GM12878 (cell line): Measurements from ENCODE around the gene RRBP1. TPM values are rescaled to one million over a fixed set of nuclear protein-coding genes. Genes with fewer than 3 reads are reported as not detected.

ENCODE experiments used
- ATAC-seq: fragments of 200-7000 bp; cut with Tn5 transposase; 3 replicates; pipeline ENCODE4 v1.9.1; 2020; ENCODE audit warnings: mild to moderate bottlenecking, moderate library complexity
- BruUV-seq: library from RNA; stranded (reverse); fragments of 400-500 nt; replicated peaks from 2 replicates; lab custom pipeline; 2021; lab: Mats Ljungman, UMichigan
- CTCF ChIA-PET: fragments of 300-600 bp; sonication (Branson Sonifier 250); formaldehyde crosslinking; extraction: SDS; loops from one replicate; lab custom pipeline; 2021; ENCODE audit warnings: inconsistent platforms; lab: Yijun Ruan, JAX
- POLR2A ChIA-PET: fragments of 350-600 bp; formaldehyde crosslinking; extraction: SDS; loops from one replicate; lab custom pipeline; 2021; ENCODE audit warnings: inconsistent platforms; lab: Charles Lee
- RAD21 ChIA-PET: fragments of 300-600 bp; sonication (Branson Sonifier 250); formaldehyde crosslinking; loops from one replicate; lab custom pipeline; 2023; ENCODE audit warnings: antibody characterized with exemption; ENCODE audit not compliant: unreplicated experiment; lab: Charles Lee
- SMC1A ChIA-PET: fragments of 300-600 bp; sonication (Branson Sonifier 250); formaldehyde crosslinking; loops from one replicate; lab custom pipeline; 2023; ENCODE audit not compliant: unreplicated experiment, uncharacterized antibody; lab: Charles Lee
- DNase-seq: peaks from one replicate; pipeline ENCODE4 v3.0.0-alpha.2; 2011; ENCODE audit warnings: low read depth, low spot score
- FAIRE-seq: peaks from 3 replicates; lab custom pipeline; 2011; peaks lifted over from hg19 to GRCh38; lab: Jason Lieb, UNC
- H2AFZ ChIP-seq: 2 replicates; pipeline ENCODE4 v1.6.0; 2011; ENCODE audit warnings: low read depth, low read length, control low read depth; ENCODE audit not compliant: control insufficient read depth
- H3K27ac ChIP-seq: 2 replicates; pipeline ENCODE4 v1.5.1; 2011; ENCODE audit warnings: control low read depth; ENCODE audit not compliant: control insufficient read depth, insufficient read depth
- H3K27me3 ChIP-seq, 2 experiments: replicated peaks in 1 of 2; 2 replicates each; pipeline versions ENCODE4 v1.6.0 to v1.6.1; 2011; ENCODE audit warnings: low read length in 1 of 2; ENCODE audit not compliant: control insufficient read depth in 2 of 2, insufficient read depth in 2 of 2
- H3K36me3 ChIP-seq, 2 experiments: 2 replicates each; pipeline ENCODE4 v1.5.1; 2011; ENCODE audit warnings: low read length in 1 of 2; ENCODE audit not compliant: control insufficient read depth in 2 of 2, insufficient read depth in 2 of 2
- H3K4me1 ChIP-seq: 2 replicates; pipeline ENCODE4 v1.6.1; 2011; ENCODE audit warnings: mild to moderate bottlenecking, low read length, moderate library complexity, mixed read lengths; ENCODE audit not compliant: control insufficient read depth, insufficient read depth
- H3K4me2 ChIP-seq: 2 replicates; pipeline ENCODE4 v1.6.0; 2011; ENCODE audit warnings: control low read depth; ENCODE audit not compliant: control insufficient read depth, insufficient read depth
- H3K4me3 ChIP-seq: fragments of 200-600 bp; sonication (generic); 2 replicates; pipeline ENCODE4 v1.5.1; 2016
- H3K79me2 ChIP-seq: 2 replicates; pipeline ENCODE4 v1.6.0; 2011; ENCODE audit warnings: low read length; ENCODE audit not compliant: control insufficient read depth, insufficient read depth
- H3K9ac ChIP-seq: 2 replicates; pipeline ENCODE4 v1.8.0; 2011; ENCODE audit warnings: low read length, control low read depth, mixed read lengths; ENCODE audit not compliant: control insufficient read depth, insufficient read depth
- H3K9me3 ChIP-seq: replicated peaks from 3 replicates; pipeline ENCODE4 v1.5.1; 2011; ENCODE audit warnings: mild to moderate bottlenecking, low read length; ENCODE audit not compliant: control insufficient read depth, insufficient read depth
- H4K20me1 ChIP-seq: 2 replicates; pipeline ENCODE4 v1.6.0; 2011; ENCODE audit not compliant: control insufficient read depth, insufficient read depth
- CEBPB ChIP-seq, 2 experiments: fragments of 150-350 bp in 1 of 2; IDR thresholded peaks; 2 replicates each; pipeline ENCODE4 v1.6.1; 2012 to 2014; ENCODE audit warnings: low read depth in 2 of 2, low read length in 2 of 2, borderline replicate concordance in 1 of 2, inconsistent platforms in 1 of 2
- CHD2 ChIP-seq: IDR thresholded peaks from 2 replicates; pipeline ENCODE4 v1.6.1; 2011; ENCODE audit warnings: low read depth, low read length, improper control_type of control experiment, borderline replicate concordance
- CHD4 ChIP-seq: fragments of 200-600 bp; sonication (generic); IDR thresholded peaks from 2 replicates; pipeline ENCODE4 v1.6.1; 2016; ENCODE audit warnings: mild to moderate bottlenecking
- EED ChIP-seq: sonication (generic); IDR thresholded peaks from 2 replicates; pipeline ENCODE4 v1.6.1; 2016; ENCODE audit warnings: antibody characterized with exemption, low read depth
- JUND ChIP-seq: IDR thresholded peaks from 2 replicates; pipeline ENCODE4 v1.6.1; 2012; ENCODE audit warnings: low read depth, mild to moderate bottlenecking, low read length, improper control_type of control experiment, moderate library complexity
- MEF2A ChIP-seq: IDR thresholded peaks from 2 replicates; pipeline ENCODE4 v1.6.1; 2011; ENCODE audit warnings: low read depth, mild to moderate bottlenecking, low read length, moderate library complexity; ENCODE audit not compliant: insufficient read depth
- SIN3A ChIP-seq: IDR thresholded peaks from 2 replicates; pipeline ENCODE4 v1.6.1; 2012; ENCODE audit warnings: low read depth, low read length, improper control_type of control experiment
- SKIL ChIP-seq: fragments of 450-650 bp; IDR thresholded peaks from 2 replicates; pipeline ENCODE4 v1.6.1; 2017; ENCODE audit warnings: mild to moderate bottlenecking, low read depth, inconsistent platforms; ENCODE audit not compliant: poor library complexity, severe bottlenecking
- ZNF384 ChIP-seq: IDR thresholded peaks from 2 replicates; pipeline ENCODE4 v1.6.1; 2012; ENCODE audit warnings: low read depth, mild to moderate bottlenecking, low read length, improper control_type of control experiment, borderline replicate concordance
- WGBS: methylation state at CpG from one replicate; pipeline ENCODE4 v1.1.6; 2016; ENCODE audit warnings: low lambda C conversion rate; ENCODE audit not compliant: insufficient replicate concordance, insufficient coverage; ENCODE audit errors: missing lambda C conversion rate; 5-methylcytosine and 5-hydroxymethylcytosine counted together
- in situ Hi-C: fragments of 300-500 bp; cut with MboI; formaldehyde crosslinking; loops from 9 replicates; pipeline ENCODE4 v1.14.3; 2018; ENCODE audit warnings: mixed read lengths
- intact Hi-C: fragments of 100-400 bp; cut with micrococcal nuclease; formaldehyde crosslinking; loops from one replicate; pipeline ENCODE4 v1.14.2; 2022; ENCODE audit not compliant: unreplicated experiment
- polyA plus RNA-seq, 11 experiments: library from polyadenylated mRNA; depleted of rRNA in 4 of 11; unstranded in 6 of 11; stranded (reverse) in 5 of 11; fragments of >200 nt; fragmentation: Nextera tagmentation in 4 of 11; fragmentation: Illumina TruSeq in 1 of 11; extraction: Ambion mirVana in 4 of 11; extraction: Trizol in 1 of 11; gene quantifications; 1 replicate in 1 of 11; 2 replicates in 10 of 11; pipeline versions ENCODE4 v1.2.1 to v1.2.3, GENCODE V29; 2011 to 2016; ENCODE audit warnings: inconsistent platforms in 2 of 11, missing spikeins in 2 of 11, low read depth in 1 of 11
- total RNA-seq, 4 experiments: library from RNA; depleted of rRNA in 3 of 4; stranded (reverse); fragments of >200 nt in 3 of 4; fragmentation: Illumina TruSeq in 1 of 4; extraction: Trizol in 1 of 4; gene quantifications; 2 replicates each; pipeline versions ENCODE4 v1.2.1 to v1.2.3, GENCODE V29; 2013 to 2021
- TF ChIP-seq, protein P1 (sequence below): fragments of 450-650 bp; IDR thresholded peaks from 2 replicates; pipeline ENCODE4 v1.6.1; 2016; ENCODE audit warnings: mild to moderate bottlenecking, moderate library complexity, borderline replicate concordance
- TF ChIP-seq, protein P2 (sequence below): fragments of 150-350 bp; IDR thresholded peaks from 2 replicates; pipeline ENCODE4 v1.6.1; 2016; ENCODE audit warnings: low read depth, low read length
- TF ChIP-seq, protein P3 (sequence below): IDR thresholded peaks from 2 replicates; pipeline ENCODE4 v1.6.1; 2012; ENCODE audit warnings: low read depth, low read length, improper control_type of control experiment
- TF ChIP-seq, protein P4 (sequence below): IDR thresholded peaks from 2 replicates; pipeline ENCODE4 v1.6.1; 2012; ENCODE audit warnings: low read depth, low read length, improper control_type of control experiment

Gene RRBP1
- total and polyA plus RNA-seq, 10 of the 15 experiments (the other 5 are each of a cell fraction or from before 2014, with no cell fraction given), result 1.2 to 57.4 (median 24.6) TPM

DNA sequence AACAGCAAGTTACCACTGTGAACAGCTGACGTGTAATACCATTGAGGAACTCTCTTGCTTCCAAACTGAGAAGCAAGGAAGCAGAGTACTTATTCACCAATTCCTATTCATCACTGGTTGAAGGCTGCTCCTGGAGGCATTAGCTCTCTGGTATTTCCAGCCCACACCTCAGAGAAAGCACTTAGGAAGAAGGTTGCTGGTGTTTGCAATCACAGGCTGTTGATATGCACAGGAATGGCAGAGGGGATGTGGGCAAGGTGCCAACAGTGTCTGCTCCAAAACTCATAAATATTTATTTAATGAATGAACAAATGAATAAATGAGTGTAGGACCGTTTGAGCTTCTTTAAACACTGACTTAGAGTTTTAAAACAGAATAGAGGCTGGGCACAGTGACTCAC is 6.9 kb upstream of the RRBP1 start:
- RAD21 ChIA-PET, result no interaction called here
- CTCF ChIA-PET, result no interaction called here
- Histone ChIP-seq H2AFZ (no peak overlapping the region), H3K36me3 (no peaks in the 10 kb centered on the region), H3K4me2 (no peak overlapping the region), H4K20me1 (no peaks in the 10 kb centered on the region), H3K79me2 (no peaks in the 10 kb centered on the region), H3K4me3 (no peak overlapping the region), H3K27ac (no peak overlapping the region), H3K4me1 (no peaks in the 10 kb centered on the region), H3K9ac (no peak overlapping the region), H3K27me3 (peaks cover 0 to 12% of the 10 kb centered on the region in 2 experiments; a peak in 2 of 4 replicates), H3K9me3 (peaks cover 2% of the 10 kb centered on the region; the same call in 2 of the 3 replicates)
- DNase-seq (no peak), ATAC-seq (no peak), FAIRE-seq (no peak)
- WGBS, result 2% methylated on average over 2 of the region's 2 CpGs
- POLR2A ChIA-PET, result no interaction called here
- intact Hi-C loops (no loop called here), in situ Hi-C loops (no loop called here)
- SMC1A ChIA-PET, result no interaction called here
- BruUV-seq, result no TSS peak
- no peak for TF ChIP-seq MEF2A
- no peak for TF ChIP-seq JUND
- TF ChIP-seq SKIL, result no peak
- TF ChIP-seq CEBPB (IDR thresholded peaks at IDR 0.05; ENCODE audit: borderline replicate concordance in 1 of 2, low read depth in 2 of 2, low read length in 2 of 2), result no peak
- TF ChIP-seq, protein P1, sequence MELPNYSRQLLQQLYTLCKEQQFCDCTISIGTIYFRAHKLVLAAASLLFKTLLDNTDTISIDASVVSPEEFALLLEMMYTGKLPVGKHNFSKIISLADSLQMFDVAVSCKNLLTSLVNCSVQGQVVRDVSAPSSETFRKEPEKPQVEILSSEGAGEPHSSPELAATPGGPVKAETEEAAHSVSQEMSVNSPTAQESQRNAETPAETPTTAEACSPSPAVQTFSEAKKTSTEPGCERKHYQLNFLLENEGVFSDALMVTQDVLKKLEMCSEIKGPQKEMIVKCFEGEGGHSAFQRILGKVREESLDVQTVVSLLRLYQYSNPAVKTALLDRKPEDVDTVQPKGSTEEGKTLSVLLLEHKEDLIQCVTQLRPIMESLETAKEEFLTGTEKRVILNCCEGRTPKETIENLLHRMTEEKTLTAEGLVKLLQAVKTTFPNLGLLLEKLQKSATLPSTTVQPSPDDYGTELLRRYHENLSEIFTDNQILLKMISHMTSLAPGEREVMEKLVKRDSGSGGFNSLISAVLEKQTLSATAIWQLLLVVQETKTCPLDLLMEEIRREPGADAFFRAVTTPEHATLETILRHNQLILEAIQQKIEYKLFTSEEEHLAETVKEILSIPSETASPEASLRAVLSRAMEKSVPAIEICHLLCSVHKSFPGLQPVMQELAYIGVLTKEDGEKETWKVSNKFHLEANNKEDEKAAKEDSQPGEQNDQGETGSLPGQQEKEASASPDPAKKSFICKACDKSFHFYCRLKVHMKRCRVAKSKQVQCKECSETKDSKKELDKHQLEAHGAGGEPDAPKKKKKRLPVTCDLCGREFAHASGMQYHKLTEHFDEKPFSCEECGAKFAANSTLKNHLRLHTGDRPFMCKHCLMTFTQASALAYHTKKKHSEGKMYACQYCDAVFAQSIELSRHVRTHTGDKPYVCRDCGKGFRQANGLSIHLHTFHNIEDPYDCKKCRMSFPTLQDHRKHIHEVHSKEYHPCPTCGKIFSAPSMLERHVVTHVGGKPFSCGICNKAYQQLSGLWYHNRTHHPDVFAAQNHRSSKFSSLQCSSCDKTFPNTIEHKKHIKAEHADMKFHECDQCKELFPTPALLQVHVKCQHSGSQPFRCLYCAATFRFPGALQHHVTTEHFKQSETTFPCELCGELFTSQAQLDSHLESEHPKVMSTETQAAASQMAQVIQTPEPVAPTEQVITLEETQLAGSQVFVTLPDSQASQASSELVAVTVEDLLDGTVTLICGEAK, result no peak
- no peak for TF ChIP-seq SIN3A
- TF ChIP-seq, protein P2, sequence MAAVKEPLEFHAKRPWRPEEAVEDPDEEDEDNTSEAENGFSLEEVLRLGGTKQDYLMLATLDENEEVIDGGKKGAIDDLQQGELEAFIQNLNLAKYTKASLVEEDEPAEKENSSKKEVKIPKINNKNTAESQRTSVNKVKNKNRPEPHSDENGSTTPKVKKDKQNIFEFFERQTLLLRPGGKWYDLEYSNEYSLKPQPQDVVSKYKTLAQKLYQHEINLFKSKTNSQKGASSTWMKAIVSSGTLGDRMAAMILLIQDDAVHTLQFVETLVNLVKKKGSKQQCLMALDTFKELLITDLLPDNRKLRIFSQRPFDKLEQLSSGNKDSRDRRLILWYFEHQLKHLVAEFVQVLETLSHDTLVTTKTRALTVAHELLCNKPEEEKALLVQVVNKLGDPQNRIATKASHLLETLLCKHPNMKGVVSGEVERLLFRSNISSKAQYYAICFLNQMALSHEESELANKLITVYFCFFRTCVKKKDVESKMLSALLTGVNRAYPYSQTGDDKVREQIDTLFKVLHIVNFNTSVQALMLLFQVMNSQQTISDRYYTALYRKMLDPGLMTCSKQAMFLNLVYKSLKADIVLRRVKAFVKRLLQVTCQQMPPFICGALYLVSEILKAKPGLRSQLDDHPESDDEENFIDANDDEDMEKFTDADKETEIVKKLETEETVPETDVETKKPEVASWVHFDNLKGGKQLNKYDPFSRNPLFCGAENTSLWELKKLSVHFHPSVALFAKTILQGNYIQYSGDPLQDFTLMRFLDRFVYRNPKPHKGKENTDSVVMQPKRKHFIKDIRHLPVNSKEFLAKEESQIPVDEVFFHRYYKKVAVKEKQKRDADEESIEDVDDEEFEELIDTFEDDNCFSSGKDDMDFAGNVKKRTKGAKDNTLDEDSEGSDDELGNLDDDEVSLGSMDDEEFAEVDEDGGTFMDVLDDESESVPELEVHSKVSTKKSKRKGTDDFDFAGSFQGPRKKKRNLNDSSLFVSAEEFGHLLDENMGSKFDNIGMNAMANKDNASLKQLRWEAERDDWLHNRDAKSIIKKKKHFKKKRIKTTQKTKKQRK, result no peak
- no peak for TF ChIP-seq CHD2
- TF ChIP-seq, protein P3, sequence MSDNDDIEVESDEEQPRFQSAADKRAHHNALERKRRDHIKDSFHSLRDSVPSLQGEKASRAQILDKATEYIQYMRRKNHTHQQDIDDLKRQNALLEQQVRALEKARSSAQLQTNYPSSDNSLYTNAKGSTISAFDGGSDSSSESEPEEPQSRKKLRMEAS, result no peak
- no peak for TF ChIP-seq ZNF384
- no peak for TF ChIP-seq CHD4
- TF ChIP-seq, protein P4, sequence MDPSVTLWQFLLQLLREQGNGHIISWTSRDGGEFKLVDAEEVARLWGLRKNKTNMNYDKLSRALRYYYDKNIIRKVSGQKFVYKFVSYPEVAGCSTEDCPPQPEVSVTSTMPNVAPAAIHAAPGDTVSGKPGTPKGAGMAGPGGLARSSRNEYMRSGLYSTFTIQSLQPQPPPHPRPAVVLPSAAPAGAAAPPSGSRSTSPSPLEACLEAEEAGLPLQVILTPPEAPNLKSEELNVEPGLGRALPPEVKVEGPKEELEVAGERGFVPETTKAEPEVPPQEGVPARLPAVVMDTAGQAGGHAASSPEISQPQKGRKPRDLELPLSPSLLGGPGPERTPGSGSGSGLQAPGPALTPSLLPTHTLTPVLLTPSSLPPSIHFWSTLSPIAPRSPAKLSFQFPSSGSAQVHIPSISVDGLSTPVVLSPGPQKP, result no peak
- no peak for TF ChIP-seq EED
